ENCODE results near the gene SCML1. TPM values are rescaled to one million over a fixed set of nuclear protein-coding genes. Genes with fewer than 3 reads are reported as not detected.

Gene SCML1
- total RNA-seq, 6 donors from 2014 or later: 6.8 to 20.9 (median 12.8) TPM

DNA sequence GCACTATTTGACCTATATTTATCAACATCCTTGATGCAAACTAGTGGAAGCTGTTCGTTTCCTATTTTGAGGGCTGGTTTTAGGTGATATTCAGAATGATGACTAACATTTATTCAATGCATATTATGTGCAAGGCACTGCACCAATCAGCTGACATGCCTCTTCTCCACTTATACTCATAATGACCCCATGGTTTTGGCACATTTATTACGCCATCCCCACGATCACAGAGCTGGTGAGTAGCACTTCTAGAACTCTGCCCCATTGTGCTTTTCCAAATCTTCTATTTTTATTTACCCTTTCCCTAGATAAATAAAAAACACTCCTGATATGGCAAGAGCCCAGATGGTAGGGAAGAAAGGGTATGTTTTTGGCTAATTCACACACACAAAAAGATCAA is 13.1 kb downstream of the SCML1 start:
- Histone ChIP-seq H3K36me3 (peaks cover 0 to 6% (median 0%) of the 10 kb centered on the region in 4 donors), H3K27ac (no peak overlapping the region), H3K4me1 (no peaks in the 10 kb centered on the region), H3K27me3 (no peaks in the 10 kb centered on the region), H3K4me3 (no peak overlapping the region), H3K9me3 (no peaks in the 10 kb centered on the region)
- ATAC-seq (ENCODE audit: low FRiP score in 2 of 2): no peak
- WGBS, 2 donors: 65 to 80% methylated on average over 3 of the region's 3 CpGs
- DNase-seq: no peak
- no peak for TF ChIP-seq POLR2A (IDR thresholded peaks at IDR 0.05)
- no peak for TF ChIP-seq EP300 (IDR thresholded peaks at IDR 0.05)
- TF ChIP-seq, protein P1, sequence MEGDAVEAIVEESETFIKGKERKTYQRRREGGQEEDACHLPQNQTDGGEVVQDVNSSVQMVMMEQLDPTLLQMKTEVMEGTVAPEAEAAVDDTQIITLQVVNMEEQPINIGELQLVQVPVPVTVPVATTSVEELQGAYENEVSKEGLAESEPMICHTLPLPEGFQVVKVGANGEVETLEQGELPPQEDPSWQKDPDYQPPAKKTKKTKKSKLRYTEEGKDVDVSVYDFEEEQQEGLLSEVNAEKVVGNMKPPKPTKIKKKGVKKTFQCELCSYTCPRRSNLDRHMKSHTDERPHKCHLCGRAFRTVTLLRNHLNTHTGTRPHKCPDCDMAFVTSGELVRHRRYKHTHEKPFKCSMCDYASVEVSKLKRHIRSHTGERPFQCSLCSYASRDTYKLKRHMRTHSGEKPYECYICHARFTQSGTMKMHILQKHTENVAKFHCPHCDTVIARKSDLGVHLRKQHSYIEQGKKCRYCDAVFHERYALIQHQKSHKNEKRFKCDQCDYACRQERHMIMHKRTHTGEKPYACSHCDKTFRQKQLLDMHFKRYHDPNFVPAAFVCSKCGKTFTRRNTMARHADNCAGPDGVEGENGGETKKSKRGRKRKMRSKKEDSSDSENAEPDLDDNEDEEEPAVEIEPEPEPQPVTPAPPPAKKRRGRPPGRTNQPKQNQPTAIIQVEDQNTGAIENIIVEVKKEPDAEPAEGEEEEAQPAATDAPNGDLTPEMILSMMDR (IDR thresholded peaks at IDR 0.05): no peak
- TF ChIP-seq POLR2AphosphoS5 (IDR thresholded peaks at IDR 0.05): no peak

DNA sequence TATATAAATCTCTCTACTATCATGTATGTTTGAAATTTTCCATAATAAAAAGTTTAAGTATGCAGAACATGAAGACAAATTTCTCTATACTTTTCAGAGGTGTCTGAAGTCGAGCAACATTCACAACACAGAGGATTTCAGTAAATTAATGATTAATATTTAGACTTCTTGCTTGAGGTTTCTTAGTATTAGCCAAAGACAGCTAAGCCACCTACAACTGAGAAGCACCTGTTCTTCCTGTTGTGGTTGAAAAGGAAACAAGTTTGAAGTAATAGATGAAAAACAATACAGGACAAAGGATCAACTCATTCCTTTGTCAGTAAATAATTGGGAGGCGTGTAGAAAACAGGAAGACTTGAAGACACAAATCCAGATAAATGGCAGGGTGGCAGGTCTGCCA is 21.1 kb downstream of the SCML1 start:
- no peaks in the 10 kb centered on the region for H3K36me3 ChIP-seq
- no peak for TF ChIP-seq EP300 (IDR thresholded peaks at IDR 0.05)
- TF ChIP-seq, protein P1 (IDR thresholded peaks at IDR 0.05): no peak
- TF ChIP-seq POLR2A (IDR thresholded peaks at IDR 0.05): no peak
- no peak for TF ChIP-seq POLR2AphosphoS5 (IDR thresholded peaks at IDR 0.05)
- DNase-seq: no peak
- no peak for ATAC-seq (ENCODE audit: low FRiP score in 2 of 2)
- no peaks in the 10 kb centered on the region for H3K9me3 ChIP-seq
- H3K4me3 ChIP-seq: no peak overlapping the region
- 56 to 83% methylated on average over 2 of the region's 2 CpGs for WGBS, 2 donors
- H3K4me1 ChIP-seq: no peaks in the 10 kb centered on the region
- no peak overlapping the region for H3K27ac ChIP-seq
- no peaks in the 10 kb centered on the region for H3K27me3 ChIP-seq

DNA sequence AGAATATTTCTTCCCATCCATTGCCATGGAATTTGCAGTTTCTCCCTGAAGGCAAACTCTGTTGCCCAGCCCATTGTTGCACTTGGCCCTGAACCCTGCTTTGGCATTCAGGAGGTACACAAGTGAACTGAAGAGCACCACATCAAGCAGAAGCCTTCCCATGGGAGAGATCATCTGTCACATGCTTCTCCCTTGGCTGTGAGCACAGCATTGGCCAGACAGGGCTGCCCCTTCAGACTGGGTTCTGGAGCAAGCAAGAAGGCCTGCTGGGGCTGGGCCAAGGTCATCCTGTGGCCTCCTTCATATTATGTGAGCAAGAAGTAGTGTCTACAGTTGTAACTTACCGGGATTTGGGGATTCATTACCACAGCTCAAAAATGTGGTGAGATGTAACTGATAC is 22.7 kb downstream of the SCML1 start:
- ATAC-seq (ENCODE audit: low FRiP score in 2 of 2): no peak
- TF ChIP-seq POLR2A (IDR thresholded peaks at IDR 0.05) (no peak), POLR2AphosphoS5 (IDR thresholded peaks at IDR 0.05) (no peak), EP300 (IDR thresholded peaks at IDR 0.05) (no peak)
- TF ChIP-seq, protein P1 (IDR thresholded peaks at IDR 0.05): no peak
- Histone ChIP-seq H3K27me3 (no peaks in the 10 kb centered on the region), H3K36me3 (no peaks in the 10 kb centered on the region), H3K4me3 (no peak overlapping the region), H3K27ac (no peak overlapping the region), H3K9me3 (no peaks in the 10 kb centered on the region), H3K4me1 (no peaks in the 10 kb centered on the region)
- WGBS, 2 donors: 78 to 100% methylated on average over 1 of the region's 1 CpG
- no peak for DNase-seq

DNA sequence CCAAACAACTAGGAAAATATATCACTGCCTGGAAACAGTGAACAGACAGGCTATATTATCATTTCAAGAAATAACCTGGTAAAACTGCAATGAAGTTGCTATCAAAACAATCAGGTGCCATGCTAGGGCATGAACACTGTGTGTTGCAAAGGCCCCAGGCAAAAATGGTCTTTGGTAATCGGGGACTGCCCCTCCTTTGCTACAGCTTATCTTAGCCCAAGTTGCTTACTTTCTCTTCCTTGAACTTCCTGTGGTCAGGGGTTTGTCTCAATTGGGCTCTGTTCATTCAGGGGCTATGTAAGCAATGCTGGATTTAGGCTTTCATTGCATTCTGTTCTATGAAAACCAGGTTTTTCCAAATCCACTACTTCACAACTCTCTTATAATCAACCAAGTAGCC is 30.4 kb downstream of the SCML1 start:
- Histone ChIP-seq H3K27me3 (no peaks in the 10 kb centered on the region), H3K27ac (no peak overlapping the region), H3K36me3 (no peaks in the 10 kb centered on the region), H3K4me1 (no peaks in the 10 kb centered on the region), H3K9me3 (no peaks in the 10 kb centered on the region), H3K4me3 (no peak overlapping the region)
- TF ChIP-seq POLR2AphosphoS5 (IDR thresholded peaks at IDR 0.05): no peak
- TF ChIP-seq, protein P1 (IDR thresholded peaks at IDR 0.05): no peak
- TF ChIP-seq POLR2A (IDR thresholded peaks at IDR 0.05): no peak
- no peak for TF ChIP-seq EP300 (IDR thresholded peaks at IDR 0.05)
- ATAC-seq (ENCODE audit: low FRiP score in 2 of 2) (no peak), DNase-seq (no peak)
- WGBS, 2 donors: 36% methylated on average over 1 of the region's 1 CpG; no CpG with 5 or more reads in 1 of the 2 donors

DNA sequence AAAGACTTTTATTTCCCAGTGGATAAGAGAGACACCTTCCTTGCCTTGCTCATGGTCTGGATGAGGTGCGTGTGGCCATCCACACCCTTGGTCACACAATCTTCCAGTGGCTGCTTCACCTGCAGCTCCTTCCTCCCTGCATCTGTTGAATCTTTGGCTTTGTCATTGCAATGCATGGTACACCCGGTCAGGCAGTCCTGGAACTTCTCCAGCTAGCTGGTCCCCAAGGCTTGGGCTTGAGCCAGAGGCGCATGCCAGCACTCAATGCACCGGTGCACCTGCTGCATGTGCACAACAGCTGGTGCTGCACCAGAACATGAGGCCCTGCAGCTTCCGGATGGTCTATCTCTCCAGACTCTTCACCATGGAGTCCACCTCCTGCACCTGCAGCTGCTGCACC is 31.7 kb downstream of the SCML1 start:
- Histone ChIP-seq H3K36me3 (no peaks in the 10 kb centered on the region), H3K4me1 (no peaks in the 10 kb centered on the region), H3K27me3 (no peaks in the 10 kb centered on the region), H3K4me3 (no peak overlapping the region), H3K9me3 (no peaks in the 10 kb centered on the region), H3K27ac (no peak overlapping the region)
- ATAC-seq (ENCODE audit: low FRiP score in 2 of 2): no peak
- WGBS, 2 donors: 77 to 92% methylated on average over 2 to 5 of the region's 5 CpGs
- TF ChIP-seq POLR2AphosphoS5 (IDR thresholded peaks at IDR 0.05): no peak
- no peak for TF ChIP-seq POLR2A (IDR thresholded peaks at IDR 0.05)
- no peak for TF ChIP-seq EP300 (IDR thresholded peaks at IDR 0.05)
- TF ChIP-seq, protein P1 (IDR thresholded peaks at IDR 0.05): no peak
- DNase-seq: no peak

All from upper lobe of left lung (tissue), 6 donors.